SJCRH30 (cell line): ENCODE measurements around the gene ABCC8. TPM values are rescaled to one million over a fixed set of nuclear protein-coding genes. Genes with fewer than 3 reads are reported as not detected.
A peak's percentile ranks its signal among the peaks of the same experiment; 100 is the strongest.

Experiments
- DNase-seq, 2 experiments: peaks; one replicate each; pipeline ENCODE4 v3.0.0-alpha.2; 2015 to 2020
- H3K27ac ChIP-seq: fragments of 250-450 bp; sonication (Bioruptor Pico); 2 replicates; pipeline ENCODE4 v1.5.1; 2020; ENCODE audit warnings: mild to moderate bottlenecking, moderate library complexity
- H3K27me3 ChIP-seq: fragments of 250-450 bp; sonication (Bioruptor Pico); 2 replicates; pipeline ENCODE4 v1.5.1; 2020; ENCODE audit warnings: mild to moderate bottlenecking, moderate library complexity
- H3K36me3 ChIP-seq: fragments of 250-450 bp; sonication (Bioruptor Pico); 2 replicates; pipeline ENCODE4 v1.5.1; 2020; ENCODE audit warnings: mild to moderate bottlenecking, moderate library complexity
- H3K4me1 ChIP-seq: fragments of 250-450 bp; sonication (Bioruptor Pico); 2 replicates; pipeline ENCODE4 v1.5.1; 2020; ENCODE audit warnings: mild to moderate bottlenecking, moderate library complexity
- H3K4me3 ChIP-seq: fragments of 250-450 bp; sonication (Bioruptor Pico); 2 replicates; pipeline ENCODE4 v1.5.1; 2020; ENCODE audit warnings: mild to moderate bottlenecking, moderate library complexity
- H3K9me3 ChIP-seq: fragments of 250-450 bp; sonication (Bioruptor Pico); replicated peaks from 2 replicates; pipeline ENCODE4 v1.5.1; 2020; ENCODE audit warnings: mild to moderate bottlenecking, moderate library complexity
- total RNA-seq: library from RNA; depleted of rRNA; stranded (reverse); fragments of >200 nt; shearing (Covaris generic); gene quantifications from 2 replicates; pipeline ENCODE4 v1.2.3, GENCODE V29; 2014

ABCC8 gene
- total RNA-seq, 1 experiment from 2014 or later, result not detected

DNA sequence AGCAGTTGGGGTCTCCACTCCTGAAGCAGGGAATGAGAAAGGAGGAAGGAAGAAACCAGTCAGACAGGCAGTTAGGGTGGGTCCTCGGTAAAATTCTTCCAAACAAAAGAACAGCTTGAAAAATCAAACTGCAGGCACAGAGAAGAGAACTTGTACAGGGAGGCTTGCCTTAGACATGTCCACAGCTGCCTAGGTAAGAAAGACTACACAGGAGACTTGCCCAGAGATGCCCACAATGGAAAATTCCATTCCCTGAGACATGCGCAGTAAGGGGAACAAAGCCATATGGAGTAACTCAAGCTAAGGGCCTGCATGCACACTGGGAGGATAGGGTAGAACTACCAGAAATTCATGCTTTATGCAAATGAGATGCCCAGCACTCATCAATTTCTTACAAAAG, 98.0 kb downstream of the ABCC8 start:
- Histone ChIP-seq H3K27me3 (no peaks in the 10 kb centered on the region), H3K27ac (no peak overlapping the region), H3K36me3 (no peaks in the 10 kb centered on the region), H3K4me3 (no peak overlapping the region), H3K9me3 (no peaks in the 10 kb centered on the region), H3K4me1 (no peaks in the 10 kb centered on the region)
- no peak for DNase-seq

DNA sequence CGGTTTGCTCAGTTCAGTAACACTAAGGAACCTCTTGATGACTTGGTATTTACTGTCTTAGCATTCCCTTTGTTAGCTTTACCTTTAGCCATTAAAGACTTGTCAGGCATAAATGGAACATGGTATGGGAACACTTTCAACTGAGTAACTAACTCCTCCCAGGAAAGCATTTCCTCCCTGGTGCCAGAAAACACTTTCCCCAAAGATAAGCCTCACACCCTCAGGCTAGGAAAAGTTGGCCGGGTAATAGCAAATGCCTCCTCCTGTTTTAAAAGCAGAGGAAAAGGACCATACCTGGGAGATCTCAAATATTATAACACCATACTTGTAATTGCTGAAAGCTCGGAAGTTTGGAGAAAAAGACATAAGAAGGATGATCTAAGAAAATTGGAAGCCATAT, 100.2 kb downstream of the ABCC8 start:
- DNase-seq, result no peak
- peaks cover 12% of the 10 kb centered on the region; the same call in 1 of the 2 replicates for H3K9me3 ChIP-seq
- peaks cover 4% of the 10 kb centered on the region for H3K36me3 ChIP-seq
- no peaks in the 10 kb centered on the region for H3K4me1 ChIP-seq
- H3K27me3 ChIP-seq, result no peaks in the 10 kb centered on the region
- H3K4me3 ChIP-seq, result no peak overlapping the region
- H3K27ac ChIP-seq, result no peak overlapping the region

DNA sequence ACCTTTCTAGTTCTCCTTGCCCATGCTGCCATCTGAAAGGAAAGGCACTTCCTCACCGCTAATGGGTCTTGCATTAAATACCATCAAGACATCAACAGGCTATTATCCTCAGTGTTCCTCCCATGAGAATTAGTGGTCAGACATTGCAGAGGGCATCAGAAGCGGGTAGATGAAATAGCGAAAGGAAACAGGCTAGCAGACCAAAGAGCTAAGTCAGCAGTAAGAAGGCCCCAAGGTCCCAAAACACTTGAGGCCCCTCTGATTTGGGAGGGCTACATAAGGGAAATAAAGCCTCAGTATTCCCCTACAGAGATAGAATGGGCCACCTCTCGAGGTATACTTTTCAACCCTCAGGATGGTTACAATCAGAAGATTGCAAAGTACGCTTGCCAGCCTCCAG, 101.1 kb downstream of the ABCC8 start:
- Histone ChIP-seq H3K4me3 (no peak overlapping the region), H3K27me3 (no peaks in the 10 kb centered on the region), H3K36me3 (peaks cover 10% of the 10 kb centered on the region), H3K4me1 (no peaks in the 10 kb centered on the region), H3K27ac (no peak overlapping the region), H3K9me3 (peaks cover 22% of the 10 kb centered on the region; the same call in 1 of the 2 replicates)
- DNase-seq, result no peak

DNA sequence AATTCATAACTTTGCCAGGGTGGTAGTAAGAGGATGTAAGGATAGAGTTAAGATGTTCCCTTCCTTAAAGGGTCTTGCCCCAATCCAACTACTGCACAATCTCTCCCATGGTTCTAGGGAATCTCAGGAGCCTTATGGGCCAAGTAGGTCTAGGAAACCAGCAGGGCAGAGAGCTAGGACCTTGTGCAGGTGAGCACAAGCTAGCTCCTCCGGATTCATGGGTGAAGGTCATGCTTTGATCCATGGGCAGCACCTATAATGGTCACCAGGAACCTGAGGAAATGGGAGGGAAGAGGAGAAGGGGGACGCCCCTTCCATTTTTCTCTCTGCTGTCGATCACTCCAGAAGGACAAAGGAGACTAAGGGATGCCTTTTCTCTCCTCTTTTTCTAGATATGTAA, 105.0 kb downstream of the ABCC8 start:
- DNase-seq, result peak; percentile 37 to 49
- Histone ChIP-seq H3K4me1 (no peaks in the 10 kb centered on the region), H3K36me3 (peaks cover 32% of the 10 kb centered on the region), H3K4me3 (no peak overlapping the region), H3K27me3 (no peaks in the 10 kb centered on the region), H3K9me3 (peaks cover 34% of the 10 kb centered on the region), H3K27ac (no peak overlapping the region)

DNA sequence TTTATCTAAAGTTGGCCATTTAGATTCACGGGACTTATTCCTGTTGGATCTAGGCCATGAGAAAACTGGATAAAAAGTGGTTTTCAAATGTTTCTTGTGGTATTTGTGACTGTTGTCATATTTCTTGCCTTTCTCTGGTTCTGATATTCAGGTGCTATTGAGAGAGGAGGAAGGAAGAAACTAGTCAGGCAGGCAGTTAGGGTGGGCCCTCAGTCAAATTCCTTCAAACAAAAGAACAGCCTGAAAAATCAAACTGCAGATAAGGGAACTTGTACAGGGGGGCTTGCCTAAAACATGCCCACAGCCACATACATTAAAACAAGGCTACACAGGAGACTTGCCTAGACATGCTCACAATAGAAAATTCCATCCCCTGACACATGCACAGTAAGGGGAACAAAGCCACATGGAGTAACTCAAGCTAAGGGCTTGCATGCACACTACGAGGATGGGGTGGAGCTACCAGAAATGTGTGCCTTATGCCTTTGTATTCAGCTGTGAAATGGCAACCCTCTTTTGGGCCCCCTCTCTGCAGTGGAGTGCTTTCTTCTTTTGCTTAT, 106.9 kb downstream of the ABCC8 start:
- no peak overlapping the region for H3K27ac ChIP-seq
- H3K36me3 ChIP-seq, result peaks cover 32% of the 10 kb centered on the region
- DNase-seq, result no peak
- H3K27me3 ChIP-seq, result no peaks in the 10 kb centered on the region
- H3K4me3 ChIP-seq, result no peak overlapping the region
- H3K9me3 ChIP-seq, result peaks cover 34% of the 10 kb centered on the region
- no peaks in the 10 kb centered on the region for H3K4me1 ChIP-seq

- DNase-seq, result no peak
- Histone ChIP-seq H3K9me3 (peaks cover 34% of the 10 kb centered on the region), H3K36me3 (peaks cover 32% of the 10 kb centered on the region), H3K27ac (no peak overlapping the region), H3K27me3 (no peaks in the 10 kb centered on the region), H3K4me1 (no peaks in the 10 kb centered on the region), H3K4me3 (no peak overlapping the region)
Measured at GRCh38 chr11:17369094-17369493, 107.6 kb downstream of the ABCC8 start.

DNA sequence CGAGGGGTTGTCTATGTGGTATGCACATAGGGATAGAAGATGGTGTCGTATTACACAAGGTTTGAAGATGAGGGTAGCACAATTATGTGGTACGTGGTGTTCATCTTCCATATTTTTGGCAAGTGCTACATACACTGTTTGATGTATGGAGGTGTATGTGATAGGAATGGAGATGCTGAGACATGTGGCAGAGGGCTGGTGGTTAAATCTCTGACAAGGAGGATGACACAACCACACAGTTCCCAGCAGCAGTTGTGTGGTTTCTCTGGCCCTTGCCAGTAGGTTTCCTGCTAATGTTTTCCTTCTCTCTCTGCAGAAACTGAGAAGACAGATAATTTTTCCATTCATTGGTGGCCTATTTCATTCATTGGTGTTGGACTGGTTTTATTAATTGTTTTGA, 108.1 kb downstream of the ABCC8 start:
- peaks cover 32% of the 10 kb centered on the region for H3K36me3 ChIP-seq
- no peak for DNase-seq
- no peaks in the 10 kb centered on the region for H3K27me3 ChIP-seq
- H3K4me3 ChIP-seq, result no peak overlapping the region
- H3K4me1 ChIP-seq, result no peaks in the 10 kb centered on the region
- H3K9me3 ChIP-seq, result peaks cover 34% of the 10 kb centered on the region
- H3K27ac ChIP-seq, result no peak overlapping the region

- Histone ChIP-seq H3K4me1 (no peaks in the 10 kb centered on the region), H3K27ac (no peak overlapping the region), H3K4me3 (no peak overlapping the region), H3K9me3 (peaks cover 22% of the 10 kb centered on the region), H3K27me3 (no peaks in the 10 kb centered on the region), H3K36me3 (peaks cover 27% of the 10 kb centered on the region)
- no peak for DNase-seq
Measured at GRCh38 chr11:17366495-17366894, 110.2 kb downstream of the ABCC8 start.

DNA sequence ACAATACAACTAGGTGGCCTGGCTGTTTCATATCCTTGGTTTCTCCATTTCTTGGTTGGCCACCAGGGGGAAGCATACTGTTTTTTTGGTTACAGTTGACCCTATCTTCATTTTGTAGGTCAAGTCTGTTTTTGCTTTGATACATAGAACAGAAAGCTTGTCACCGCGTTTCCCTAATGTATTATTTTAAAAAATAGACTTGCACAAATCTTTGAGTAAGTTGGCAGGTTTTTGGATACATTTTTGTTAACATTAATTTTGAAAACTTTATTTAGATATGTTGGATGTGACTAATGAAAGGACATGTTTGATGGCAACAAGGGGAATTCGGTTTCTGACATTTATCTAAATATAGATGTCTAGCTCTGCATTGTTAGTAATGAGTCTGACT, 122.0 kb downstream of the ABCC8 start:
- peak overlapping the region; percentile 71 for H3K4me3 ChIP-seq

GRCh38 chr11:17353821-17354600, 122.6 kb downstream of the ABCC8 start:
- peak overlapping the region; percentile 61 for H3K27ac ChIP-seq
- peak in 1 of 2 experiments; percentile 50 for DNase-seq
- no peaks in the 10 kb centered on the region for H3K9me3 ChIP-seq
- H3K36me3 ChIP-seq, result no peaks in the 10 kb centered on the region
- no peaks in the 10 kb centered on the region for H3K27me3 ChIP-seq
- H3K4me1 ChIP-seq, result no peaks in the 10 kb centered on the region; the same call in 1 of the 2 replicates
- H3K4me3 ChIP-seq, result peak overlapping the region; percentile 71

More for the DNA sequence above, 122.0 kb downstream of the ABCC8 start:
- Histone ChIP-seq H3K4me1 (no peaks in the 10 kb centered on the region; the same call in 1 of the 2 replicates), H3K27me3 (no peaks in the 10 kb centered on the region), H3K36me3 (no peaks in the 10 kb centered on the region), H3K9me3 (no peaks in the 10 kb centered on the region), H3K27ac (no peak overlapping the region)
- peak; percentile 79 to 91 for DNase-seq

GRCh38 chr11:17352950-17353820, 123.5 kb downstream of the ABCC8 start:
- Histone ChIP-seq H3K4me3 (peak overlapping the region; percentile 71), H3K36me3 (no peaks in the 10 kb centered on the region), H3K9me3 (no peaks in the 10 kb centered on the region), H3K27ac (peak overlapping the region; percentile 61), H3K27me3 (no peaks in the 10 kb centered on the region), H3K4me1 (no peaks in the 10 kb centered on the region; the same call in 1 of the 2 replicates)
- DNase-seq, result peak; percentile 88

DNA sequence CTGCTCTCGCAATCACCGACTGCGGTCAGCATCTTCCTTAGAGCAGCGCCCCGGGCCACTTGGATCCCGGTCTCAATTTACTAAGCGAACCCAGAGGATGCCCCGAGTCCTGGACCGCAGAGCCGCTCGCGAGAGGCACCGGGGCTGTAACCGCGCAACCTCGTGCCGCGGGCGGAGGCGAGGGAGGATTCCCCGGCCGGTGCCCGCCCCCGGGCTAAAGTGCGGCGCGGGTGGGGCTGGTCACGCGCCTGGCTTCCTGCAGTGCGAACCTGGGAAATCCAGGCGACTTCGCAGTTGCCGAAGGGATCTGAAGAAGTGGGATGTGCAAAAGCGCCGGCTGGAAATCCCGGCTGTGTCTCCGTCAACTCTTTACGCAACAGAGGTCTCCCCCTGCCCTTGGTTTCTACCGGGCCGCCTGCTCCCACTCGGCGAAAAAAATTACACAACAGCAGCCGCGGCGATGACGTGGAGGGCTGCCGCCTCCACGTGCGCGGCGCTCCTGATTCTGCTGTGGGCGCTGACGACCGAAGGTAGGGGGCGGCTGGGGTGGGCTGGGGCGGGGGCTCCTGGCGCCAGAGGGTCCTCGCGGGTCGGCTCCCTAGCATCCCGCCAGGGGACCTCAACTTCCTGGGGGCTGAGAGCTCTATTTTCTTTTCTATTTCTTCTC, 125.0 kb downstream of the ABCC8 start, which contains the start of gene NCR3LG1:
Gene NCR3LG1 (plus strand): TSS at position 291 of the 667 bp plus-strand sequence. CDS start 170 bp downstream, at position 461.
- DNase-seq, result peak; percentile 28 to 40
- Histone ChIP-seq H3K4me3 (peak within 1 kb of the TSS; percentile 71), H3K4me1 (no peaks in the 10 kb centered on the region; the same call in 1 of the 2 replicates), H3K27me3 (no peaks in the 10 kb centered on the region), H3K9me3 (no peaks in the 10 kb centered on the region), H3K36me3 (no peaks in the 10 kb centered on the region), H3K27ac (no peak within 1 kb of the TSS)

- no peaks in the 10 kb centered on the region for H3K27me3 ChIP-seq
- no peak overlapping the region for H3K27ac ChIP-seq
- no peak for DNase-seq
- no peaks in the 10 kb centered on the region for H3K36me3 ChIP-seq
- no peaks in the 10 kb centered on the region for H3K9me3 ChIP-seq
- no peaks in the 10 kb centered on the region; the same call in 1 of the 2 replicates for H3K4me1 ChIP-seq
- H3K4me3 ChIP-seq, result peak overlapping the region; percentile 71
Measured at GRCh38 chr11:17351172-17351509, 125.5 kb downstream of the ABCC8 start.

DNA sequence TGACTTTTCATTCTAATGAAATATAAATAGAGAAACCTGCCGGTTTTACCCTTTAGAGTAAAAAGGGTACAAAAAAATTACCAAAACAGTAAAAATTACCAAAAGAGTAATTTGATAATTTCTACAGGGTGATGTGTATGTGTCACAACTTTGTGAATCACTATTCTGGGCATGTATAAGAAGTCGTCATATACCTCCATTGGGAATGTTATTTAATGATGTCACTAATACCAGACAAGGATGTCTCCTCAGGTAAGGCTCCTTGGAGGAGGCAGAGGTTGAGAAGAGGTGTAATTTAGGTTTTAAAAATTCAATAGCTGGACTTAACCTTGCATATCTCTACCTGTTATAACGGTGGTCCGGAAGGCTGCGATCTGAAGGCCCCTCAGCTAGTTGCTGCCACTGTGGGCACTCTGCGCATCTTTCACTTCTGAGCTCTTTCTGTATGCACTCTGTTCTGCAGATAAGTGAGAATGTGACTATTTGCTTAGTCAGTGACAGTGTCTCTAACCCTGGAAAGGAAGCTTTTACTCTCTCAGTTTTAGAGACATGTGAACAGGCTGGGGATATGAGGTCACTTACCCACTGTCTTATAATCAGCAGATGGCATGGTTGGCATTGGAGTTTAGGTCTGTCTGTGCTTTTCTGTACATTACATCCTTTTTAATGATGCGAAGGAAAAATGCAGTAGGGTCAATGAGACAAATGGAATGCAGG, 126.0 kb downstream of the ABCC8 start:
- Histone ChIP-seq H3K27ac (no peak overlapping the region), H3K27me3 (no peaks in the 10 kb centered on the region), H3K9me3 (no peaks in the 10 kb centered on the region), H3K36me3 (no peaks in the 10 kb centered on the region), H3K4me3 (no peak overlapping the region), H3K4me1 (no peaks in the 10 kb centered on the region; the same call in 1 of the 2 replicates)
- no peak for DNase-seq
